ENCODE results near the gene EHMT1.
A peak's percentile ranks its signal among the peaks of the same experiment; 100 is the strongest.

Gene EHMT1

GRCh38 chr9:137791947-137792346 is 173.1 kb downstream of the EHMT1 start:
- peaks cover 60 to 64% of the 10 kb centered on the region in 2 experiments for H3K36me3 ChIP-seq (ENCODE audit: control insufficient read depth in 1 of 2, insufficient read depth in 2 of 2, low read depth in 1 of 2, low read length in 2 of 2)
- no peak overlapping the region for H4K91ac ChIP-seq (ENCODE audit: low read length)
- H3K14ac ChIP-seq (ENCODE audit: low read length in 2 of 2) = no peak overlapping the region
- H3K27me3 ChIP-seq (ENCODE audit: control insufficient read depth in 1 of 2, insufficient read depth in 1 of 2, low read length in 2 of 2) = no peaks in the 10 kb centered on the region
- H2BK15ac ChIP-seq (ENCODE audit: low read depth, poor library complexity, severe bottlenecking) = no peak overlapping the region
- no peak overlapping the region for H2BK120ac ChIP-seq (ENCODE audit: low read depth, low read length)
- no peak overlapping the region for H3K4me3 ChIP-seq (ENCODE audit: insufficient read depth in 1 of 2, low read depth in 1 of 2, low read length in 2 of 2)
- no peak overlapping the region for H3K4me2 ChIP-seq (ENCODE audit: low read length, poor library complexity, severe bottlenecking)
- H3K4ac ChIP-seq (ENCODE audit: low read depth in 1 of 2, low read length in 2 of 2) = no peak overlapping the region
- H2AK5ac ChIP-seq (ENCODE audit: low read length, severe bottlenecking) = no peak overlapping the region
- peaks cover 3% of the 10 kb centered on the region for H3K4me1 ChIP-seq (ENCODE audit: control insufficient read depth, insufficient read depth, low read depth, low read length)
- H2BK12ac ChIP-seq (ENCODE audit: low read length in 2 of 2) = no peak overlapping the region
- no peak overlapping the region for H2BK5ac ChIP-seq (ENCODE audit: low read depth, low read length, poor library complexity, severe bottlenecking)
- 96% methylated on average over 6 of the region's 7 CpGs for WGBS
- DNase-seq = no peak
- no peak overlapping the region for H3K27ac ChIP-seq (ENCODE audit: low read length, poor library complexity, severe bottlenecking)
- peaks cover 43% of the 10 kb centered on the region for H3K79me1 ChIP-seq (replicated peaks; ENCODE audit: low read length, poor library complexity, severe bottlenecking)
- no peak overlapping the region for H3K23ac ChIP-seq (ENCODE audit: low read length in 2 of 2)
- H2AFZ ChIP-seq (ENCODE audit: low read depth, low read length) = no peak overlapping the region
- no peak overlapping the region for H3K9ac ChIP-seq (ENCODE audit: low read length)
- no peak overlapping the region for H4K8ac ChIP-seq (ENCODE audit: low read length)
- no peaks in the 10 kb centered on the region for H3K9me3 ChIP-seq (ENCODE audit: control insufficient read depth, low read length)
- H3K18ac ChIP-seq (ENCODE audit: low read depth in 1 of 2, low read length in 2 of 2) = no peak overlapping the region

- H4K91ac ChIP-seq (ENCODE audit: low read length) = no peak overlapping the region
- H3K9ac ChIP-seq (ENCODE audit: low read length) = no peak overlapping the region
- no peak overlapping the region for H2AK5ac ChIP-seq (ENCODE audit: low read length, severe bottlenecking)
- no peak overlapping the region for H3K23ac ChIP-seq (ENCODE audit: low read length in 2 of 2)
- no peaks in the 10 kb centered on the region for H3K27me3 ChIP-seq (ENCODE audit: control insufficient read depth in 1 of 2, insufficient read depth in 1 of 2, low read length in 2 of 2)
- H3K9me3 ChIP-seq (ENCODE audit: control insufficient read depth, low read length) = no peaks in the 10 kb centered on the region
- no peak overlapping the region for H3K4me2 ChIP-seq (ENCODE audit: low read length, poor library complexity, severe bottlenecking)
- H2AFZ ChIP-seq (ENCODE audit: low read depth, low read length) = no peak overlapping the region
- DNase-seq = no peak
- H3K14ac ChIP-seq (ENCODE audit: low read length in 2 of 2) = no peak overlapping the region
- H2BK15ac ChIP-seq (ENCODE audit: low read depth, poor library complexity, severe bottlenecking) = no peak overlapping the region
- no peak overlapping the region for H4K8ac ChIP-seq (ENCODE audit: low read length)
- H2BK120ac ChIP-seq (ENCODE audit: low read depth, low read length) = no peak overlapping the region
- 97% methylated on average over 13 of the region's 13 CpGs for WGBS
- H3K4ac ChIP-seq (ENCODE audit: low read depth in 1 of 2, low read length in 2 of 2) = no peak overlapping the region
- H3K4me3 ChIP-seq (ENCODE audit: insufficient read depth in 1 of 2, low read depth in 1 of 2, low read length in 2 of 2) = no peak overlapping the region
- no peak overlapping the region for H3K18ac ChIP-seq (ENCODE audit: low read depth in 1 of 2, low read length in 2 of 2)
- no peak overlapping the region for H2BK5ac ChIP-seq (ENCODE audit: low read depth, low read length, poor library complexity, severe bottlenecking)
- no peak overlapping the region for H2BK12ac ChIP-seq (ENCODE audit: low read length in 2 of 2)
- peaks cover 30% of the 10 kb centered on the region for H3K79me1 ChIP-seq (replicated peaks; ENCODE audit: low read length, poor library complexity, severe bottlenecking)
- H3K36me3 ChIP-seq (ENCODE audit: control insufficient read depth in 1 of 2, insufficient read depth in 2 of 2, low read depth in 1 of 2, low read length in 2 of 2) = peaks cover 60 to 77% of the 10 kb centered on the region in 2 experiments
- H3K27ac ChIP-seq (ENCODE audit: low read length, poor library complexity, severe bottlenecking) = no peak overlapping the region
- peaks cover 3% of the 10 kb centered on the region for H3K4me1 ChIP-seq (ENCODE audit: control insufficient read depth, insufficient read depth, low read depth, low read length)
Observed at GRCh38 chr9:137793196-137793841, 174.5 kb downstream of the EHMT1 start.

- no peak overlapping the region for H2BK5ac ChIP-seq (ENCODE audit: low read depth, low read length, poor library complexity, severe bottlenecking)
- H2BK120ac ChIP-seq (ENCODE audit: low read depth, low read length) = no peak overlapping the region
- no peak overlapping the region for H3K4me2 ChIP-seq (ENCODE audit: low read length, poor library complexity, severe bottlenecking)
- H2BK15ac ChIP-seq (ENCODE audit: low read depth, poor library complexity, severe bottlenecking) = no peak overlapping the region
- H2AK5ac ChIP-seq (ENCODE audit: low read length, severe bottlenecking) = no peak overlapping the region
- DNase-seq = no peak
- H3K14ac ChIP-seq (ENCODE audit: low read length in 2 of 2) = no peak overlapping the region
- H3K23ac ChIP-seq (ENCODE audit: low read length in 2 of 2) = no peak overlapping the region
- H2BK12ac ChIP-seq (ENCODE audit: low read length in 2 of 2) = no peak overlapping the region
- H3K9ac ChIP-seq (ENCODE audit: low read length) = no peak overlapping the region
- no peak overlapping the region for H4K8ac ChIP-seq (ENCODE audit: low read length)
- H3K36me3 ChIP-seq (ENCODE audit: control insufficient read depth in 1 of 2, insufficient read depth in 2 of 2, low read depth in 1 of 2, low read length in 2 of 2) = peaks cover 66 to 95% of the 10 kb centered on the region in 2 experiments
- H3K27ac ChIP-seq (ENCODE audit: low read length, poor library complexity, severe bottlenecking) = no peak overlapping the region
- H2AFZ ChIP-seq (ENCODE audit: low read depth, low read length) = no peak overlapping the region
- no peaks in the 10 kb centered on the region for H3K4me1 ChIP-seq (ENCODE audit: control insufficient read depth, insufficient read depth, low read depth, low read length)
- no peak overlapping the region for H3K4ac ChIP-seq (ENCODE audit: low read depth in 1 of 2, low read length in 2 of 2)
- H4K91ac ChIP-seq (ENCODE audit: low read length) = peak overlapping the region; percentile 54
- peaks cover 24% of the 10 kb centered on the region for H3K79me1 ChIP-seq (replicated peaks; ENCODE audit: low read length, poor library complexity, severe bottlenecking)
- H3K18ac ChIP-seq (ENCODE audit: low read depth in 1 of 2, low read length in 2 of 2) = no peak overlapping the region
- no peaks in the 10 kb centered on the region for H3K27me3 ChIP-seq (ENCODE audit: control insufficient read depth in 1 of 2, insufficient read depth in 1 of 2, low read length in 2 of 2)
- no peak overlapping the region for H3K4me3 ChIP-seq (ENCODE audit: insufficient read depth in 1 of 2, low read depth in 1 of 2, low read length in 2 of 2)
- WGBS = 93% methylated on average over 7 of the region's 9 CpGs
- H3K9me3 ChIP-seq (ENCODE audit: control insufficient read depth, low read length) = no peaks in the 10 kb centered on the region
Observed at GRCh38 chr9:137795156-137795666, 176.4 kb downstream of the EHMT1 start.

- Histone ChIP-seq H2BK5ac (ENCODE audit: low read depth, low read length, poor library complexity, severe bottlenecking) (no peak overlapping the region), H3K27ac (ENCODE audit: low read length, poor library complexity, severe bottlenecking) (no peak overlapping the region), H2AK5ac (ENCODE audit: low read length, severe bottlenecking) (no peak overlapping the region), H3K79me1 (replicated peaks; ENCODE audit: low read length, poor library complexity, severe bottlenecking) (peaks cover 23% of the 10 kb centered on the region), H3K4me1 (ENCODE audit: control insufficient read depth, insufficient read depth, low read depth, low read length) (no peaks in the 10 kb centered on the region), H3K23ac (ENCODE audit: low read length in 2 of 2) (no peak overlapping the region), H3K4me3 (ENCODE audit: insufficient read depth in 1 of 2, low read depth in 1 of 2, low read length in 2 of 2) (no peak overlapping the region), H4K91ac (ENCODE audit: low read length) (no peak overlapping the region), H3K36me3 (ENCODE audit: control insufficient read depth in 1 of 2, insufficient read depth in 2 of 2, low read depth in 1 of 2, low read length in 2 of 2) (peaks cover 73 to 95% of the 10 kb centered on the region in 2 experiments), H3K4ac (ENCODE audit: low read depth in 1 of 2, low read length in 2 of 2) (no peak overlapping the region), H4K8ac (ENCODE audit: low read length) (no peak overlapping the region), H3K14ac (ENCODE audit: low read length in 2 of 2) (no peak overlapping the region), H2AFZ (ENCODE audit: low read depth, low read length) (no peak overlapping the region), H2BK12ac (ENCODE audit: low read length in 2 of 2) (no peak overlapping the region), H3K9ac (ENCODE audit: low read length) (no peak overlapping the region), H2BK120ac (ENCODE audit: low read depth, low read length) (no peak overlapping the region), H3K18ac (ENCODE audit: low read depth in 1 of 2, low read length in 2 of 2) (no peak overlapping the region), H3K9me3 (ENCODE audit: control insufficient read depth, low read length) (no peaks in the 10 kb centered on the region), H3K4me2 (ENCODE audit: low read length, poor library complexity, severe bottlenecking) (no peak overlapping the region), H3K27me3 (ENCODE audit: control insufficient read depth in 1 of 2, insufficient read depth in 1 of 2, low read length in 2 of 2) (no peaks in the 10 kb centered on the region), H2BK15ac (ENCODE audit: low read depth, poor library complexity, severe bottlenecking) (no peak overlapping the region)
- DNase-seq = no peak
- WGBS = 96% methylated on average over 18 of the region's 19 CpGs
Observed at GRCh38 chr9:137797206-137798120, 178.7 kb downstream of the EHMT1 start.
